ENCODE measurements around the gene KRT27.
"Not testable (repeated sequence)": the region's sequence is repeated elsewhere in the genome, so short reads cannot be mapped to it uniquely, and the experiment has no call there.

The KRT27 gene

GRCh38 chr17:40755231-40755630, 27.1 kb downstream of the KRT27 start, which contains the start of gene KRT25:
TSS of gene KRT25 (minus strand) at chr17:40755331. CDS start at chr17:40755271, 60 bp downstream.
- no peak for DNase-seq (ENCODE audit: low spot score)

DNA sequence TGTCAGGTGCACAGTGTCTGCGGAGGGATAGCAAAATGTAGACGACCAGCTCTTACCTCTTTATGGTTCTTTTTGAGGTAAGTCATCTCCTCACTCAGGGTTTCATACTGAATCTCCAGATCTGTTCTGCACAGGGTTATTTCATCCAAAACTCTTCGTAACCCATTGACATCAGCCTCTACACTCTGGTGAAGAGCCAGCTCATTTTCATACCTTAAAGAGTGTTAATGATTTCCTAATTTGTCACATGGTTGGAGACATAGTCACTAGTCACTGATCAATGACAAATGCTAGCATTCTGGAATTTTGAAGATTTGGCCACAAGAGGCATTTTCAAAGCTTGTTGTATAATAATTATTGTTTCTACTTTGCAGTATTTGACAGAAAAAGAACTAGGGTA, 28.5 kb downstream of the KRT27 start:
- no peak for DNase-seq (ENCODE audit: low spot score)

GRCh38 chr17:40751065-40751464, 31.3 kb downstream of the KRT27 start:
- DNase-seq (ENCODE audit: low spot score): no peak

- DNase-seq (ENCODE audit: low spot score): no peak
Observed at GRCh38 chr17:40750391-40750790, 32.0 kb downstream of the KRT27 start.

DNA sequence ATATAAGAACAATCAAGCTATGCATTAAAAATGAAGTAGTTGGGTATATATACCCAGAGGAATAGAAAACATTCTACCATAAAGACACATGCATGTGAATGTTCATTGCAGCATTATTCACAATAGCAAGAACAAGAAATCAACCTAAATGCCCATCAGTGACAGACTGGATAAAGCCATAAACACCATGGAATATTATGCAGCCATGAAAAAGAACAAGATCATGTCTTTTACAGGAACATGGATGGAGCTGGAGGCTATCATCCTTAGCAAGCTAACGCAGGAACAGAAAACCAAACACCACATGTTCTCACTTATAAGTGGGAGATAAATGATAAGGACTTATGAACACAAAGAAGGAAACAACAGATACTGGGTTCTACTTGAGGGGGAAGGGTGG, 33.7 kb downstream of the KRT27 start:
- not testable (repeated sequence) for DNase-seq (ENCODE audit: low spot score)

GRCh38 chr17:40738553-40738952, 43.8 kb downstream of the KRT27 start:
- DNase-seq (ENCODE audit: low spot score): no peak

- no peak for DNase-seq (ENCODE audit: low spot score)
Observed at GRCh38 chr17:40735016-40735415, 47.3 kb downstream of the KRT27 start.

DNA sequence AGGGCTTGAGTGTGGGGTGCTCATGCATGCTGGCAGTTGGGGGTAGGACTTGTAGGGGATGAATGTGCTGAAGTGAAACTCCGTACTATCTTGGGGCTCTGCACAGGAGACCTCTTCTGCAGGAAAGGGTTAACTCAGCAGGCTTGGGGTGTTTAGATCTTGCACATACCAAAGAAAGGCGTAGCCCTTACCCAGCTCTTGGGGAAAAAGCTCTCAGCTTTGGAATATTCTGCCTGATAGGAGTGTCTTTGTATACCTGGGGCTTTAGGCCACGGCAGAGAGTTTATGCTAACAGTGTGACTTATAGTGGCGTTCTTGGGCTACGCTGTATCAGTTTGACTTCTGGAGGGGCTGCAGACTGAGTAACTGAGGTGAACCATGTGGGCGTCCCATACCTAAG, 48.3 kb downstream of the KRT27 start:
- DNase-seq (ENCODE audit: low spot score): no peak

DNA sequence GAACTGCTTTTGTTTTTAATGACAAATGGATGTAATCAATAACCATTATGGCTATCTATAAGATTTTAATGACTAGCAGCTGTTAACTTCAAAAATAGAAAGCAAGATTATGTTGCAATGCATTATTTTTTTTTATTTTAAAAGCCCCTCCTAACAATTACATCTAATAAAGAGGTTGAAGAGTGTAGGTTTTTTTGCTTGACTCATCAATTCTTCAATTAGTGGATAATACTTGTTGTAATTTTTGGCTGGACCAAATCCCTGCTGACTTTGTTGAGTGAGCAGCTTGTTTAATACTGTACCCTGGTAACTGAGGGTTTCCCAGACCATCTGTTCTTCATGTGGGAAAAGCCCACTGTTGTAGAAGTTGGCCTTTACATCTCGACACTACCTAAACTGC, 51.4 kb downstream of the KRT27 start:
- DNase-seq (ENCODE audit: low spot score): no peak

DNA sequence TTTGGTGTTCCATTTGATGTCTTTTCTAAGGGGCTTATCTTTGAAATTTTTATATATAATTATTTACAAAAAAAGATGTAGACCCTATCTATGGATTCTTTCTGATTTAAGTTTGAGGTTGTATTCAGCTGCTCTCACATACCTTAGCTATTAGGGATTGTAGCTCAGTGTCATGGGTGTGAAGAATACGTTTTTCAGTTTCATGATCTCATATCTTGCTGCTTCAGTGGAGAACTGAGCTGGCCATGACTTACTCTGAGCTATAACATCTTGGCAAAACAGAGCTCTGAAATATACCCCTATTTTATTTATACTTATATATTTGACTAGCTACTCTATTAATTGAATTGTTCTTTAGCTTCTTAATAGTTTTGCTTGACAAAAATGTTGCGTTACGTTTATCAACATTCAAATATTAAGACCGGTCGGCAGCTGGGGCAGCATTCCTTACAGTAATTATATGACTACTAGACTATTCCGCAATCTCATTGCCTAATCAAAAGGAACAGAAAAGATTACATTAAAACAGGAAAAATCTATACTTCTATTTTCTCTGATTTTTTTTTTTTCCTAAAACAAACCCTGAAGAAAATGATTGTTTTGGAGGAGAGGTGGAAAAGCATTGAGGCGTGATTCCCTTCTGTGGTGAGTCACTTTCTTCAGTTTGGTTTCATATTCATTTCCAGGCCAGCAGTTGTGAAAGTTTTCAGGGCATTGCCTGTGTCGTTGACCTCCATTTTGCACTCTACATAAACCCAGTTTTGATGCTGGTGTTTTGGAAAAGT, 54.7 kb downstream of the KRT27 start:
- peak; percentile 38 for DNase-seq (ENCODE audit: low spot score)

DNA sequence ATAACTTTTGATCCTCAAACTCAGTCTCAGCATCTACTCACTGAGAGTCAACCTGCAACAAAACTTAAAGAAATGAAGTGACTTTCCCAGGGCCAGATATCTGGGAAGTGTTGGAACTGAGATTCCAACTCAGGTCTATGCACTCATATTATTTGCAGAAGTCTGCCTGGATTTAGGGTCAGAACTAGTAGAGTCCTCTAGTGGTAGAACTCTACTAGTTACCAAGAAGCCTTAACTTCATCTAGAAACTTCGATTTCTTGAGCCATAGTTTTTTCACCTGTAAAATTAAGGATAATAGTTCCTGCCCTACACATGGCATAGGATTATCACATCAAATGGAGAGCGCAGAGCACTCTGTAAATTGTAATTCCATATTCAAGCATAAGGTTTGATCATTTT, 55.4 kb downstream of the KRT27 start:
- no peak for DNase-seq (ENCODE audit: low spot score)
